GM15510 (cell line): ENCODE results near the gene RNMT.

ENCODE experiments used
- POLR2A ChIP-seq: IDR thresholded peaks from 3 replicates; pipeline ENCODE4 v1.6.1; 2011; ENCODE audit warnings: borderline replicate concordance; ENCODE audit not compliant: insufficient read length; ENCODE audit errors: extremely low read depth

Gene RNMT

DNA sequence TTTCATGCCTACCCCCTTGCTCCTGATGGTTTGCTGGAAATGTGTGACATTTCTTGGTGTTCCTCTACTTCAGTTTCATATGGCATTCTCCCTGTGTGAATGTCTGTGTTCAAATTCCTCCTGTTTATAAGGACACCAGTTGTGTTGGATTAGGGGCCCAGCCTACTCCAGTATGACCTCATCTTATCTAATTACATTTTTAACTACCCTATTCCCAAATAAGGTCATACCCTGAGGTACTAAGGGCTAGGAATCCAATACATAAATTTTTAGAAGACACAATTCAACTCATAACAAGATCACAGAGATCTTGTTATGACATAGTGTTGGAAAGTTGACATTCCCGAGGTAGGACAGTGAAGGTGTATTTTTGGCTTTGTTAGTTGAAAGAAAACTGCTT is 5.6 kb upstream of the RNMT start:
- no peak for TF ChIP-seq POLR2A

GRCh38 chr18:13725566-13726231 is 774 bp upstream of the RNMT start:
- no peak for TF ChIP-seq POLR2A

DNA sequence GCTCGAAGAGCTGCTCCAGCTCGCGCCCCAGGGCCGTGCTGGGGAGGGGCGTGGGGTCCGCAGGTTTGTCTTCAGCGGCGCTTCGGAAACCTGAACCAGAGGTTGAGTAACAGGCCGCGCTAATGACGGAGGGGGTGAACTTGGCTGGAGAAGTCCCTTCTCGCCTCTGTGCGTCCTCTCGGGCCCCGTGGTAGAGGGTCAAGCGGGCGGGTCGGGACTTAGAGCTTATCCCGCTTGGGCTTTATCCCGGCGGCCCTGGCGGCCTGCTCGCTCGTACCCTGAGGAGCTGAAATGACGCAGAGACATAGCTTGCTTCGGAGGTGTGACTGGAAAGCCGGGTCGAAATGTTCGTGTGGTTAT is 479 bp downstream of the RNMT start:
- no peak for TF ChIP-seq POLR2A

- no peak for TF ChIP-seq POLR2A
Measured at GRCh38 chr18:13730481-13730880, 4.0 kb downstream of the RNMT start.

DNA sequence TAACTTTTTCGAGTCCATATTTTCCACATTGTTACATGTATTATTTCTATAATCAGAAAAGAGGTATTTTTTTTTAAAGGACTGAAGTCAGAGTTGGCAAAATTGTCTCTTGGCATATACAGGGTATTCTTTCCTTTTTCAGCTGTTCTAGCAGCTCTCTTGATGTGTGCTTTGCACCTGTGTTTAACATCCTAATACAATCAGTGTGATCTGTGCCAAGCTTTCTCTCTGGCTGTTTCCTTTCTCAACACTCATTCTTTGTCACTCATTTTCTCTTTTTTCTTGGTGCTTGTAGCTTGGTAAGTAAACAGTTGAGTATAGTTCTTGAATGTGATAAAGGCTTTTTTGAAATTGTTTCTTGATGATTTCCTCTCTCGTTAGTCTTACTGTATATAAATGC is 9.2 kb downstream of the RNMT start:
- TF ChIP-seq POLR2A, result no peak

- TF ChIP-seq POLR2A, result no peak
Measured at GRCh38 chr18:13745696-13746095, 19.2 kb downstream of the RNMT start.

- no peak for TF ChIP-seq POLR2A
Measured at GRCh38 chr18:13746633-13747032, 20.2 kb downstream of the RNMT start.

DNA sequence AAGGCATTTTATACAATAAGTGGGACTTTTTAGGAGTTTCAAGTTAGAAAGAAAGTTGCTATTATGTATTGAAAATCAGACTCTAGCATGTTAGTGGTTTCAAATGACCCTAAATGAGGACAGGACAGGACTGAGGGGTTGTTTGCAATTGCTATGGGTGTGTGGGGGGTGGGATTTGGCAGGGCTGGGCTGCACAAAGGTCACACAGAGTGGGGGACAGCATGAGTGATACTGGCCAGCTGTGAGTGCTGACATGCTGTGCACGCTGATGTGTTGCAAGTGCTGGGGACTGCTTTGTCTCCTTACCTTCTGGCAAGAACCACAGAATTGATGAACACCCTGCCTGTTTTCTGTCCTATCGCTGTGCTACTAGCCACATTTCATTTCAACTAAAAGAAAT is 29.8 kb downstream of the RNMT start:
- no peak for TF ChIP-seq POLR2A

- no peak for TF ChIP-seq POLR2A
Measured at GRCh38 chr18:13756671-13757070, 30.2 kb downstream of the RNMT start.

DNA sequence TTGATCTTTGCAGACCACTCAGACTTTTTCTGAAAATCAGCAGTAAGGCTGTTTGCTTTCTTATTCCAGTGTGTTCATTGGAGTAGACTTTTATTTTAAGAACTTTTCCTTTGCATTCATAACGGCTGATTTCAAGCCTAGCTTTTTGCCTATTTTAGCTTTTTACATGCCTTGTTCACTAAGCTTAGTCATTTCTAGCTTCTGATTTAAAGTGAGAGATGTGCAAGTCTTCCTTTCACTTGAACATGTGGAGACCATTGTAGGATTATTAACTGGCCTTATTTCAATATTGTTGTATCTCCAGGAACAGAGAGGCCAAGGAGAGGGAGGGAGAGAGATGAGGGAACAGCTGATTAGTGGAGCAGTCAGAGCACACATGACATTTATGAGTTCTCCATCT is 32.1 kb downstream of the RNMT start:
- no peak for TF ChIP-seq POLR2A

DNA sequence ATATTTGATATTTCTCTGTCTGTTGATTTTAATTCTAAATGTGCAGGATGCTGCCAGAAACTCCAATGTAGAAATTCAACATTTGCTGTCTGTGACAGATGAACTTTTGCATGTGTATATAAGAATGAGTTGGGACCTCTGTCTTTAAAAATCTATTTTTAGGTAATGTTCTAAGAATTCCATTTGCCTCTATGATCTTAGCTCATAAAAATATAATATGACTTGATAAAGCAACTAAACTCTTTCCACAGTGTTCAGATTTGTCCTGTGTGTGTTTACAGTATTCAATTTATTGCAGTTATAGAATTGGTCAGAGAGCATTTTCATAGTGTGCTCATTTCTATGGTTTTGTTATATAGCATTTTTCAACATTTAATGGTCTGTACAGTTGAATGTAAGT is 33.6 kb downstream of the RNMT start:
- TF ChIP-seq POLR2A, result no peak

GRCh38 chr18:13762690-13763439 is 36.4 kb downstream of the RNMT start:
- TF ChIP-seq POLR2A, result no peak

DNA sequence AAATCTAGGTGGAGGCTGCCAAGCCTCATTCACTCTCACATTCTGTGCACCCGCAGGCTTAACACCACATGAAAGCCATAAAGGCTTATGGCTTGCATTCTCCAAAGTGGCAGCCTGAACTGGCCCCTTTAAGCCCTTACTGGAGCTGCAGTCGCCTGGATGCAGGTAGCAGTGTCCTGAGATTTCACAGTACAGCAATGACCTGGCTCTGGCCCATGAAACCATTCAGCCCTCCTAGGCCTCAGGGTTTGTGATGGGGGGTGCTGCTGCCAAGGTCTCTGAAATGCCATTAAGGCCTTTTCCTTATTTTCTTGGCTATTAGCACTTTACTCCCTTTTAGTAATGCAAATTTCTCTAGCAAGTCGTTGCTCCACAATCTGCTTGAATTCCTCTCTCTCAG is 48.6 kb downstream of the RNMT start:
- no peak for TF ChIP-seq POLR2A

GRCh38 chr18:13791181-13791580 is 64.7 kb downstream of the RNMT start:
- TF ChIP-seq POLR2A, result no peak

- TF ChIP-seq POLR2A, result no peak
Measured at GRCh38 chr18:13793819-13794218, 67.3 kb downstream of the RNMT start.

DNA sequence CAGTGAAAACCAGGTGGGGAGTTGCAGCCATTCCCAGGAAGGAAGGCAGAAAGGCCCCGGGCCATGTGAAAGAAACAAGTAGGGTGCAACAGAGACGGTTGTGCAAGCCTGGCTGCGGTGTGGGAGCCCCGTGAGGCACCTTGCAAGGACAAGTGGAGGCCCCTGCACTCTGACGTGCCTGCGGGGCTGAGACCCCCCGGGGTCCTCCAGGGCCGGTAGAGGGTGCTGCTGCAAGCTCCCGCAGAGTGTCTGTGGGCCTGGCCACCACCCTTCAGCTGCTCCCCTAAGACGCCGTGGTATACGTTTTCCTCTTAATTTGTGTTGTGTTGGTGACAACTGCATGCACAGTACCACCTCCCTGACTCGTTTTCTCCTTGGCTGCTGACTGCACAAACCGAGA is 70.0 kb downstream of the RNMT start:
- no peak for TF ChIP-seq POLR2A
